Gastroesophageal sphincter (tissue), 3 donors: Measurements from ENCODE around the gene LDLRAD4.

Experiments used
- EP300 ChIP-seq: sonication (generic); formaldehyde crosslinking; IDR thresholded peaks from one replicate; pipeline ENCODE4 v1.6.1; 2017; ENCODE audit warnings: antibody characterized with exemption, mild to moderate bottlenecking
- POLR2A ChIP-seq, 2 donors: fragments of 450-650 bp; IDR thresholded peaks; one replicate each; pipeline ENCODE4 v1.6.1; 2017; ENCODE audit warnings: antibody characterized with exemption in 2 of 2, mild to moderate bottlenecking in 2 of 2, moderate library complexity in 1 of 2
- TF ChIP-seq, protein P1 (sequence below), 4 experiments: fragments of 200-600 bp in 2 of 4; fragments of 450-650 bp in 2 of 4; sonication (generic) in 1 of 4; IDR thresholded peaks; one replicate each; pipeline ENCODE4 v1.5.1; 2017 to 2019; ENCODE audit warnings: antibody characterized with exemption in 4 of 4, mild to moderate bottlenecking in 2 of 4, moderate library complexity in 2 of 4

GRCh38 chr18:13226533-13227144 is 8.1 kb downstream of the LDLRAD4 start:
- no peak for TF ChIP-seq POLR2A (IDR thresholded peaks at IDR 0.05)
- TF ChIP-seq, protein P1, sequence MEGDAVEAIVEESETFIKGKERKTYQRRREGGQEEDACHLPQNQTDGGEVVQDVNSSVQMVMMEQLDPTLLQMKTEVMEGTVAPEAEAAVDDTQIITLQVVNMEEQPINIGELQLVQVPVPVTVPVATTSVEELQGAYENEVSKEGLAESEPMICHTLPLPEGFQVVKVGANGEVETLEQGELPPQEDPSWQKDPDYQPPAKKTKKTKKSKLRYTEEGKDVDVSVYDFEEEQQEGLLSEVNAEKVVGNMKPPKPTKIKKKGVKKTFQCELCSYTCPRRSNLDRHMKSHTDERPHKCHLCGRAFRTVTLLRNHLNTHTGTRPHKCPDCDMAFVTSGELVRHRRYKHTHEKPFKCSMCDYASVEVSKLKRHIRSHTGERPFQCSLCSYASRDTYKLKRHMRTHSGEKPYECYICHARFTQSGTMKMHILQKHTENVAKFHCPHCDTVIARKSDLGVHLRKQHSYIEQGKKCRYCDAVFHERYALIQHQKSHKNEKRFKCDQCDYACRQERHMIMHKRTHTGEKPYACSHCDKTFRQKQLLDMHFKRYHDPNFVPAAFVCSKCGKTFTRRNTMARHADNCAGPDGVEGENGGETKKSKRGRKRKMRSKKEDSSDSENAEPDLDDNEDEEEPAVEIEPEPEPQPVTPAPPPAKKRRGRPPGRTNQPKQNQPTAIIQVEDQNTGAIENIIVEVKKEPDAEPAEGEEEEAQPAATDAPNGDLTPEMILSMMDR (IDR thresholded peaks at IDR 0.05), result no peak
- no peak for TF ChIP-seq EP300
